HEK293 (cell line): ENCODE data around the gene TPD52L3.

Experiments used
- CTCF ChIP-seq: fragments of 450-650 bp; formaldehyde crosslinking; IDR thresholded peaks from 2 replicates; pipeline ENCODE4 v1.5.1; 2016; ENCODE audit warnings: missing biosample characterization, missing genetic modification characterization
- INSM2 ChIP-seq: fragments of 450-650 bp; formaldehyde crosslinking; IDR thresholded peaks from 2 replicates; pipeline ENCODE4 v1.5.1; 2016; ENCODE audit warnings: missing biosample characterization, missing genetic modification characterization
- KLF17 ChIP-seq: fragments of 450-650 bp; formaldehyde crosslinking; IDR thresholded peaks from 2 replicates; pipeline ENCODE4 v1.5.1; 2016; ENCODE audit warnings: missing biosample characterization, missing genetic modification characterization
- PRDM10 ChIP-seq: fragments of 450-650 bp; formaldehyde crosslinking; IDR thresholded peaks from 2 replicates; pipeline ENCODE4 v1.5.1; 2016; ENCODE audit warnings: missing biosample characterization, missing genetic modification characterization
- TCF7L2 ChIP-seq: IDR thresholded peaks from 2 replicates; pipeline ENCODE4 v1.6.1; 2011; ENCODE audit warnings: low read depth, mild to moderate bottlenecking, inconsistent platforms, low read length, moderate library complexity, borderline replicate concordance
- YY1 ChIP-seq: fragments of 450-650 bp; formaldehyde crosslinking; IDR thresholded peaks from 2 replicates; pipeline ENCODE4 v1.5.1; 2018; ENCODE audit warnings: missing biosample characterization, missing genetic modification characterization
- ZFP37 ChIP-seq: fragments of 450-650 bp; formaldehyde crosslinking; IDR thresholded peaks from 2 replicates; pipeline ENCODE4 v1.5.1; 2016; ENCODE audit warnings: missing biosample characterization, missing genetic modification characterization
- ZNF121 ChIP-seq: fragments of 450-650 bp; formaldehyde crosslinking; IDR thresholded peaks from 2 replicates; pipeline ENCODE4 v1.5.1; 2016; ENCODE audit warnings: missing biosample characterization, missing genetic modification characterization
- ZNF133 ChIP-seq: fragments of 450-650 bp; formaldehyde crosslinking; IDR thresholded peaks from 2 replicates; pipeline ENCODE4 v1.5.1; 2016; ENCODE audit warnings: missing biosample characterization, missing genetic modification characterization
- ZNF184 ChIP-seq: fragments of 450-650 bp; IDR thresholded peaks from 2 replicates; pipeline ENCODE4 v1.5.1; 2018; ENCODE audit warnings: missing biosample characterization, mild to moderate bottlenecking, missing genetic modification characterization
- ZNF19 ChIP-seq: fragments of 450-650 bp; formaldehyde crosslinking; IDR thresholded peaks from 2 replicates; pipeline ENCODE4; 2016; ENCODE audit warnings: missing biosample characterization, missing genetic modification characterization, low read depth
- ZNF274 ChIP-seq, 2 experiments: fragments of 200-500 bp in 1 of 2; fragments of 450-650 bp in 1 of 2; sonication (Bioruptor generic) in 1 of 2; formaldehyde crosslinking in 1 of 2; IDR thresholded peaks; 2 replicates each; pipeline versions ENCODE4 v1.5.1 to v1.6.1; 2014 to 2016; ENCODE audit warnings: borderline replicate concordance in 1 of 2, inconsistent platforms in 1 of 2, low read length in 1 of 2, missing biosample characterization in 1 of 2, missing genetic modification characterization in 1 of 2
- ZNF366 ChIP-seq: fragments of 450-650 bp; formaldehyde crosslinking; conservative IDR thresholded peaks from 2 replicates; pipeline ENCODE4 v1.5.1; 2016; ENCODE audit warnings: missing biosample characterization, missing genetic modification characterization
- ZNF449 ChIP-seq: fragments of 450-650 bp; formaldehyde crosslinking; IDR thresholded peaks from 2 replicates; pipeline ENCODE4 v1.5.1; 2017; ENCODE audit warnings: missing biosample characterization, mild to moderate bottlenecking, missing genetic modification characterization, moderate library complexity

- TF ChIP-seq CTCF (tag by site-specific recombination) (no peak), ZNF121 (tag by site-specific recombination) (no peak), INSM2 (tag by site-specific recombination) (no peak), PRDM10 (no peak), ZFP37 (tag by site-specific recombination) (no peak), ZNF19 (no peak), ZNF184 (no peak), ZNF133 (tag by site-specific recombination) (no peak), KLF17 (tag by site-specific recombination) (no peak), YY1 (tag by site-specific recombination) (no peak), TCF7L2 (no peak), ZNF449 (tag by site-specific recombination) (no peak), ZNF366 (tag by site-specific recombination) (no peak), ZNF274 (IDR thresholded peaks at IDR 0.05; ENCODE audit: low read length) (no peak), ZNF274 (tag by site-specific recombination; IDR thresholded peaks at IDR 0.05; ENCODE audit: borderline replicate concordance) (no peak)
Measured at GRCh38 chr9:6348766-6349165, 20.6 kb downstream of the TPD52L3 start.
